ENCODE data around the gene PIK3R1. TPM values are rescaled to one million over a fixed set of nuclear protein-coding genes. Genes with fewer than 3 reads are reported as not detected.

PIK3R1 gene
- total and polyA plus RNA-seq, 10 of the 15 experiments (the other 5 are each of a cell fraction or from before 2014, with no cell fraction given): 7.8 to 38.4 (median 15.7) TPM

- TF ChIP-seq CBX3 (IDR thresholded peaks at IDR 0.05; ENCODE audit: borderline replicate concordance, low read depth): no peak
- no peak for TF ChIP-seq NFYB (IDR thresholded peaks at IDR 0.05; ENCODE audit: insufficient read depth, low read depth, low read length)
Observed at GRCh38 chr5:68247627-68248026, 32.1 kb downstream of the PIK3R1 start (continued).

DNA sequence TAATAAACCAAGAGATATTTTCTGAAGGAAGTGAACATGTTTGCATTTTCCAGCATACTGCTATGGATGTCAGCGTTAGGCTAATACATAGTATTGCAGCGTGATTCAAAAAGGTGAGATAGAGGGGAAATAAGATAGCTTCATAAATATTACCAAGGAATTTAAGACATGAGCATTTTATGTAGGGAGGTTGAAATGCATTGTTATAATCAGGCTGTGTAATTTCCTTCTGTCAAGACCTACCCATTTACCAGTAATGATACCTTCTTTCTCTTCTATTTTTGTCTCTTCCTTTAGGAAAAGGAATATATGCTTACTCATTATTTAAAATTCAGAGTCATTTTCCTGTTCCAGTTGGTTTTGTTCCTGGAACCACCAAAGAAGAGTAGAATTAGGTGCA lies 33.3 kb downstream of the PIK3R1 start:
- ChIA-PET RAD21 (ENCODE audit: unreplicated experiment) (no interaction called here), SMC1A (ENCODE audit: uncharacterized antibody, unreplicated experiment) (interaction anchor here (1.7 to 1.9 kb wide), 2 partner anchors 10 to 25 kb away, joined by 5 to 6 read pairs; no protein-coding TSS in a partner anchor), POLR2A (interaction anchor here (0.7 kb wide), 1 partner anchor 33 kb away, joined by 3 read pairs; the partner anchor contains the start of gene PIK3R1), CTCF (interaction anchor here (0.6 to 1.4 kb wide), 2 partner anchors 13 to 23 kb away, joined by 3 read pairs; no protein-coding TSS in a partner anchor)
- no TSS peak for BruUV-seq (replicated peaks)
- no peaks in the 10 kb centered on the region for H3K36me3 ChIP-seq (ENCODE audit: control insufficient read depth in 2 of 2, insufficient read depth in 2 of 2, low read length in 1 of 2)
- TF ChIP-seq RELB (IDR thresholded peaks at IDR 0.05; ENCODE audit: low read depth) (no peak), IKZF1 (conservative IDR thresholded peaks at IDR 0.05) (no peak), EGR1 (IDR thresholded peaks at IDR 0.05; ENCODE audit: borderline replicate concordance in 1 of 2, low read depth in 2 of 2, low read length in 2 of 2) (no peak), KLF5 (IDR thresholded peaks at IDR 0.05; ENCODE audit: partially characterized antibody) (no peak), NR2F1 (conservative IDR thresholded peaks at IDR 0.05) (no peak), CREB1 (IDR thresholded peaks at IDR 0.05; ENCODE audit: low read depth) (no peak), ESRRA (IDR thresholded peaks at IDR 0.05; ENCODE audit: low read length) (no peak), SMARCA5 (IDR thresholded peaks at IDR 0.05) (no peak), MTA2 (IDR thresholded peaks at IDR 0.05; ENCODE audit: low read depth) (no peak), BRCA1 (IDR thresholded peaks at IDR 0.05; ENCODE audit: low read depth, low read length) (no peak), GATAD2B (conservative IDR thresholded peaks at IDR 0.05; ENCODE audit: low read depth) (no peak), CREM (IDR thresholded peaks at IDR 0.05; ENCODE audit: low read depth) (no peak), ZNF24 (IDR thresholded peaks at IDR 0.05) (no peak), STAT1 (conservative IDR thresholded peaks at IDR 0.05) (no peak), TCF7 (IDR thresholded peaks at IDR 0.05; ENCODE audit: borderline replicate concordance) (no peak)
- TF ChIP-seq, protein P1, sequence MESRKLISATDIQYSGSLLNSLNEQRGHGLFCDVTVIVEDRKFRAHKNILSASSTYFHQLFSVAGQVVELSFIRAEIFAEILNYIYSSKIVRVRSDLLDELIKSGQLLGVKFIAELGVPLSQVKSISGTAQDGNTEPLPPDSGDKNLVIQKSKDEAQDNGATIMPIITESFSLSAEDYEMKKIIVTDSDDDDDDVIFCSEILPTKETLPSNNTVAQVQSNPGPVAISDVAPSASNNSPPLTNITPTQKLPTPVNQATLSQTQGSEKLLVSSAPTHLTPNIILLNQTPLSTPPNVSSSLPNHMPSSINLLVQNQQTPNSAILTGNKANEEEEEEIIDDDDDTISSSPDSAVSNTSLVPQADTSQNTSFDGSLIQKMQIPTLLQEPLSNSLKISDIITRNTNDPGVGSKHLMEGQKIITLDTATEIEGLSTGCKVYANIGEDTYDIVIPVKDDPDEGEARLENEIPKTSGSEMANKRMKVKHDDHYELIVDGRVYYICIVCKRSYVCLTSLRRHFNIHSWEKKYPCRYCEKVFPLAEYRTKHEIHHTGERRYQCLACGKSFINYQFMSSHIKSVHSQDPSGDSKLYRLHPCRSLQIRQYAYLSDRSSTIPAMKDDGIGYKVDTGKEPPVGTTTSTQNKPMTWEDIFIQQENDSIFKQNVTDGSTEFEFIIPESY (IDR thresholded peaks at IDR 0.05): no peak
- 95% methylated on average over 2 of the region's 2 CpGs for WGBS (ENCODE audit: insufficient coverage, insufficient replicate concordance, low lambda C conversion rate, missing lambda C conversion rate)
- H2AFZ ChIP-seq (ENCODE audit: control insufficient read depth, low read depth, low read length): no peak overlapping the region
- intact Hi-C loops (cut with micrococcal nuclease; ENCODE audit: unreplicated experiment): no loop called here
- in situ Hi-C loops (cut with MboI): no loop called here
- no peak overlapping the region for H3K27ac ChIP-seq (ENCODE audit: control insufficient read depth, insufficient read depth)
- no peak for DNase-seq (ENCODE audit: low read depth, low spot score)
- H3K27me3 ChIP-seq (replicated peaks in 1 of 2; ENCODE audit: control insufficient read depth in 2 of 2, insufficient read depth in 2 of 2, low read length in 1 of 2): no peaks in the 10 kb centered on the region
- no peak overlapping the region for H3K4me2 ChIP-seq (ENCODE audit: control insufficient read depth, insufficient read depth)
- no peak for ATAC-seq
- H4K20me1 ChIP-seq (ENCODE audit: control insufficient read depth, insufficient read depth): peaks cover 4% of the 10 kb centered on the region; the same call in 1 of the 2 replicates
- peaks cover 14% of the 10 kb centered on the region for H3K79me2 ChIP-seq (ENCODE audit: control insufficient read depth, insufficient read depth, low read length)
- H3K9me3 ChIP-seq (replicated peaks; ENCODE audit: control insufficient read depth, insufficient read depth, low read length): no peaks in the 10 kb centered on the region
- no peak overlapping the region for H3K4me3 ChIP-seq
- H3K4me1 ChIP-seq (ENCODE audit: control insufficient read depth, insufficient read depth, low read length): no peaks in the 10 kb centered on the region
- no peak overlapping the region for H3K9ac ChIP-seq (ENCODE audit: control insufficient read depth, insufficient read depth, low read length)
- no peak for FAIRE-seq

All from GM12878 (cell line).